ENCODE data around the gene UCN2.

GRCh38 chr3:48576647-48577046, 13.1 kb upstream of the UCN2 start:
- TF ChIP-seq CTCF (IDR thresholded peaks at IDR 0.05) (no peak), POLR2A (IDR thresholded peaks at IDR 0.05) (no peak)

Measured in transverse colon (tissue), 3 donors.